MG63 (cell line): ENCODE results near the gene HARBI1. TPM values are rescaled to one million over a fixed set of nuclear protein-coding genes. Genes with fewer than 3 reads are reported as not detected.
A peak's percentile ranks its signal among the peaks of the same experiment; 100 is the strongest.

Experiments used
- DNase-seq: peaks from one replicate; pipeline ENCODE4 v3.0.0-alpha.2; 2020
- H3K27me3 ChIP-seq: fragments of 250-450 bp; sonication (Bioruptor Pico); 2 replicates; pipeline ENCODE4 v1.5.1; 2020; ENCODE audit warnings: mild to moderate bottlenecking, moderate library complexity
- H3K36me3 ChIP-seq: fragments of 250-450 bp; sonication (Bioruptor Pico); 2 replicates; pipeline ENCODE4 v1.5.1; 2020; ENCODE audit warnings: mild to moderate bottlenecking, moderate library complexity
- H3K4me3 ChIP-seq: fragments of 250-450 bp; sonication (Bioruptor Pico); 2 replicates; pipeline ENCODE4 v1.5.1; 2020; ENCODE audit warnings: mild to moderate bottlenecking, moderate library complexity
- H3K9me3 ChIP-seq: fragments of 250-450 bp; sonication (Bioruptor Pico); 2 replicates; pipeline ENCODE4 v1.5.1; 2020; ENCODE audit warnings: mild to moderate bottlenecking, moderate library complexity
- total RNA-seq: library from RNA; depleted of rRNA; stranded (reverse); fragments of >200 nt; shearing (Covaris generic); gene quantifications from 2 replicates; pipeline ENCODE4 v1.2.3, GENCODE V29; 2014; ENCODE audit warnings: low replicate concordance

Gene HARBI1
- total RNA-seq, 1 experiment from 2014 or later, result 4.0 TPM

DNA sequence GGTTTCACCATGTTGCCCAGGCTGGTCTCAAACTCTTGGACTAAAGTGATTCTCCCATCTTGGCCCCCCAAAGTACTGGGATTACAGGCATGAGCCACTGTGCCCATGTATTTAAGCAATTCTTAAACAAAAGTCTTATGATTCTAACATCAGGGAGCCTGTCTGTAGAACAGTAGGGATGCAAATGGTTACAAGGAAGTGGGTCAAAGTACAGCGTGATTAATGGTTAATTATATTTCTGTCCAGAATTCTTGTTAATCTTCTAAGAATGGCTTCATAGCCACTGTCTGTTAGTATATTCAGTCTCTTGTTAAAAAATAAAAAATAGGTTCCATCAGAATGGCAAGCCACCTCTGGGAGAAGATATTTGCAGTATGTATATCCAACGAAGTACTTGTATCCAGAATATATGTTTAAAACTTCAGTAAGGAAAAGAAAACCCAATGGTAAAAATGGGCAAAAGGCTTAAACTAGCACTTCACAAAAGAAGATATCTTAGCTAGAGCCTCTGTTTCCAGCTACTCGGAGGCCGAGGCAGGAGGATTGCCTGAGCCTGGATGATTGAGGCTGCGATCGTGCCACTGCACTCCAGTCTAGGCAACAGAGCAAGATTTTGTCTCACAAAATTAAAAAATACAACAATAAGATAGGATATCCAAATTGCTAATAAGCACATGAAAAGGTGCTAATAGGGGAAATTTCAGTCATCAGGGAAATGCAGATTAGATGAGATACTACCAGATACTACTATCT is 23.2 kb upstream of the HARBI1 start:
- Histone ChIP-seq H3K9me3 (no peaks in the 10 kb centered on the region), H3K27me3 (no peaks in the 10 kb centered on the region), H3K4me3 (no peak overlapping the region), H3K36me3 (peaks cover 10% of the 10 kb centered on the region)
- DNase-seq, result no peak

DNA sequence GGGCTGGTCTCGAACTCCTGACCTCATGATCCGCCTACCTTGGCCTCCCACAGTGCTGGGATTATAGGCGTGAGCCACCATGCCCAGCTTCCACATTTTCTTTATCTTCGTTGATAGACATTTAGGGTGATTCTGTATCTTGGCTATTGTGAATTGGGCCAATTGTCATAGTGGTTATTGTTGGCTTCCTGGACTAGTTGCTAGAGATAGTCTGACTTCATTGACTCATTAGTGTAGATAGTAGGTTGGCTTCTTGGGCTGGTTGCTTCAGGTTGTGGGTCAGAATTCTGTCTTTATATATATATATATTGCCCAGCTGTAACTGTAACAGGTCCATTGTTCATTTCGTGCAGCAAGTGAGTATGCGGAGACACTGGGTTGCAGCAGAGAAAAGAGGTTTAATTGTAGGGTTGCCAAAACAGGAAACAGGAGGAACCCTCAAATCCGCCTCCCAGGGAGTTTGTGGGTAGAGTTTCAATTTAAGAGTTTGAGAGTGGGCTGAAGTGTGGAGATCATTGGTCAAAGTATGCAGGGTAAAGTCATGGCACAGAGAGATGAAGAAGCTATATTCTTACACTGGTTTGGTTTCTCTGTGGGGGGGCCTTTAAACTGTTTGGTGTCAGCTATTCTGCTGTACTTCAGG is 22.3 kb upstream of the HARBI1 start:
- H3K4me3 ChIP-seq, result no peak overlapping the region
- H3K9me3 ChIP-seq, result no peaks in the 10 kb centered on the region
- DNase-seq, result no peak
- peaks cover 10% of the 10 kb centered on the region for H3K36me3 ChIP-seq
- H3K27me3 ChIP-seq, result no peaks in the 10 kb centered on the region

DNA sequence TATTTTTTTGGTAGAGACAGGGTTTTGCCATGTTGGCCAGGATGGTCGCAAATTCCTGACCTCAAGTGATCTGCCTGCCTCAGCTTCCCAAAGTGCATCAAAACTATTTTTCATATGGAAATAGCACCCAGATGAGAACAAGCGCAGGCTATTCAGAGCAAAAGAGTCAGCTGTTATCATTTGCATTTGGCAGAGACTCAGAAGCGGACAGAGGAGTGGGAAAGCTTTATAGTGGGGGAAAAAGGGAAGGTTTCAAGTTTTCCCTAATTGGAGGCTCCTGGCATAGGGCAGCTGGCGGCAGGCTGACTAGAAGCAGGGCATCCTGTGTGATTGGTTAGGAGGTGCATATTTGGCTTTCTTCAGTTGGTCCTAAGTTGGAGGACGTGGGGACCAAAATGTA is 20.5 kb upstream of the HARBI1 start:
- peaks cover 7% of the 10 kb centered on the region for H3K36me3 ChIP-seq
- H3K9me3 ChIP-seq, result no peaks in the 10 kb centered on the region
- DNase-seq, result no peak
- no peak overlapping the region for H3K4me3 ChIP-seq
- H3K27me3 ChIP-seq, result no peaks in the 10 kb centered on the region

DNA sequence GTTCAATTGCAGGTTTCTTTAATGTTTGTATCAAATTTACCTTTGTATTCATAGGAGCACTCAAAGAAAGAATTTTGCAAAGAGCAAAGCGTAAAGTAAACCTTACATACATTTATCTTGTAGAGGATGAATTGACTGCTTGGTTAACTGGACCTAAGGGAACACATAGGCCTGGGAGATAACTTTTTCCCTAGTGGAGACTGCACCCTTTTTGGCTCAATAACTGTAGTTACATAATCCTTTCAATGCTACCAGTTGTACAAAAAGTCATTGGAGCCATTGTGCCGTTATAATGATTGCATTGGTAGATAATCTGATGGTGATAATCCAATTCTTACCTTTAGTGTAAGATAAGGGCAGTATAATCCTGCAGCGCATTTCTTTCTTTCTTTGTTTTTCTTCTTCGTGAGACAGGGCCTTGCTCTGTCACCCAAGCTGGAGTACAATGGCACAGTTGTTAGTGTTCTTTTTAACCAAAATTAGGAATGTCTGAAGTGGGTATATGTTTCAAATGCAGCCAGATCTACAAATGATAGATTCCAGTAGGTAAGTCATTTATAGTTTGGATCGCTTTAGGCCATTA is 18.6 kb upstream of the HARBI1 start:
- H3K27me3 ChIP-seq, result no peaks in the 10 kb centered on the region
- H3K4me3 ChIP-seq, result no peak overlapping the region
- H3K9me3 ChIP-seq, result no peaks in the 10 kb centered on the region
- peaks cover 8% of the 10 kb centered on the region for H3K36me3 ChIP-seq
- DNase-seq, result no peak

DNA sequence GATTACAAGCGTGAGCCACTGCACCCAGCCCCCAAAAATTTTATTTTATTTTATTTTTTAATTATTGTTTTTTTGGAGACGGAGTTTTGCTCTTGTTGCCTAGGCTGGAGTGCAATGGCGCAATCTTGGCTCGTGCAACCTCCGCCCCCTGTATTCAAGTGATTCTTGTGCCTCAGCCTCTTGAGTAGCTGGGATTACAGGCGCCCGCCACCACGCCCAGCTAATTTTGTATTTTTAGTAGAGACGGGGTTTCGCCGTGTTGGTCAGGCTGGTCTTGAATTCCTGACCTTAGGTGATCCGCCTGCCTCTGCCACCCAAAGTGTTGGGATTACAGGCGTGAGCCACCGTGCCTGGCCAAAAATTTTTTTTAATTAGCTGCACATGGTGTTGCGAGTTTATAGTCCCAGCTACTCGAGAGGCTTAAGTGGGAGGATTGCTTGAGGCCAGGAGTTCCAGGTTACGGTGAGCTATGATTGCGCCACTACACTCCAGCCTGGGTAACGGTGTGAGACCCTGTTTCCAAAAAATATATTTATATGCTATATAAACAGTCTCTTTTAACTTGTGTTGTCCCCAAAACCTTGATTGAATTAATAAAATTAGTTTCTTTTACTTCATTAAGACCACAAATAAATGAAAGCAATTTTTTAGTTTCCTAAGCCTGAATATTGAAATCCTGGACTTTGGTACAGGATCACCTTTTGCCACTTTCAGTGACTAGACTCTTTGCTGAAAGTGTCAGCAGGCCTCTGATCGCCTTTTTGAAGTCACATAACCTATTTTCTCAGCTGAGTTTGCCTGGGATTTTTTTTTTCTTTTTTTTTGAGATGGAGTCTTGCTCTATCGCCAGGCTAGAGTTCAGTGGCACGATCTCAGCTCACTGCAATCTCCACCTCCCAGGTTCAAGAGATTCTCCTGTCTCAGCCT is 16.5 kb upstream of the HARBI1 start:
- no peak for DNase-seq
- no peak overlapping the region for H3K4me3 ChIP-seq
- peaks cover 8% of the 10 kb centered on the region for H3K36me3 ChIP-seq
- no peaks in the 10 kb centered on the region for H3K27me3 ChIP-seq
- H3K9me3 ChIP-seq, result no peaks in the 10 kb centered on the region

DNA sequence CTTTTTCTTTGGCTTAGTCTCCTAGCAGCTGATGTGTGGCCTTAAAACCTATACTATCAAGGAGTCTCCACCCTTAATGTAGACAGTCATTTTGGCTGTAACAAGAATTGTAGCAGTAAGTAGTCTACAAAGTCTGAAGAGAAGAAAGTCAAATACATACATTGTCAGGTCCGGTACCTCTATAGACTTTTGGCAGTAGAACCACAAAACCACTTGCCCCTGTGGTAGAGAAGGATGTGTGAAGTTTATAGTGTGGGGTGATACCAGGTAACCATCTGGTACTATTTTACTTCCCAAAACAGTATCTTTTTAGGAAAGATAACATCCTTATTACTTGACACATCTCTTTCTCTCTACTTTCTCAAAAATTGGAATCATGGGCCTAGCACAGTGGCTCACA is 15.5 kb upstream of the HARBI1 start:
- DNase-seq, result no peak
- no peaks in the 10 kb centered on the region for H3K9me3 ChIP-seq
- peaks cover 8% of the 10 kb centered on the region for H3K36me3 ChIP-seq
- H3K4me3 ChIP-seq, result no peak overlapping the region
- no peaks in the 10 kb centered on the region for H3K27me3 ChIP-seq

DNA sequence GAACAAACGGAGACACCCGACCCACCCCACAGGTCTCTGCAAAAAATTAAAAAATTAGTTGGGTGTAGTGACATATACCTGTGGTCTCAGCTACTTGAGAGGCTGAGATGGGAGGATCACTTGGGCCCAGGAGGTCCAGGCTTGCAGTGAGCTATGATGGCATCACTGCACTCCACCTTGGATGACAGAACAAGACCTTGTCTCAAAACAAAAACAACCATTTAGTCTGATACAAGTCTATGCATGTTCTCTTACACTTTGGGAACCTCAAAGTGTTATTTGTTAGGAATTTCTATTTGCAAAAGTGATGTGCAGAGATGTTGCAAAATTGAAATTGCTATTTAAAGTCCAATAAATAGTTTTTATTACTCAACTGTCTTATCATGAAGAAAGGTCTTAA is 14.6 kb upstream of the HARBI1 start:
- Histone ChIP-seq H3K4me3 (no peak overlapping the region), H3K27me3 (no peaks in the 10 kb centered on the region), H3K36me3 (peaks cover 8% of the 10 kb centered on the region), H3K9me3 (no peaks in the 10 kb centered on the region)
- no peak for DNase-seq

DNA sequence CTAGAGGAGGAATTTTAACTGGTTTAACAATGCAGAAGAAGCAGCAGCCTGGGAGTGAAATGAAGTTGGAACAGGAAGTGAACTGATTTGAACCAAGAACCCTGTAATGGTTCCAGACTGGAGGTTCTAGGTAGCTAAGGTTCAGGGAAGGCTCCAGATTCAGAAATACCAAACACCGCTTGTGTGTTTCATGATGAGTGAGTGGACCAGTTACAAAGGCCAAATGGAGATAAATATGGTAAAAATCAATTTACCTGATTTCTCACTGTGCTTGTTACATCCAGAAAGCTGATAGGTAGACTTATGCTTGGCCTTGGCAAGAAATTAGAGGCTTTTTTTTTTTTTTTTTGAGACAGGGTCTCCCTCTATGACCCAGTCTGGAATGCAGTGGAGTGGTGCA is 13.2 kb upstream of the HARBI1 start:
- Histone ChIP-seq H3K27me3 (no peaks in the 10 kb centered on the region), H3K9me3 (no peaks in the 10 kb centered on the region), H3K4me3 (no peak overlapping the region), H3K36me3 (peaks cover 8% of the 10 kb centered on the region)
- no peak for DNase-seq

DNA sequence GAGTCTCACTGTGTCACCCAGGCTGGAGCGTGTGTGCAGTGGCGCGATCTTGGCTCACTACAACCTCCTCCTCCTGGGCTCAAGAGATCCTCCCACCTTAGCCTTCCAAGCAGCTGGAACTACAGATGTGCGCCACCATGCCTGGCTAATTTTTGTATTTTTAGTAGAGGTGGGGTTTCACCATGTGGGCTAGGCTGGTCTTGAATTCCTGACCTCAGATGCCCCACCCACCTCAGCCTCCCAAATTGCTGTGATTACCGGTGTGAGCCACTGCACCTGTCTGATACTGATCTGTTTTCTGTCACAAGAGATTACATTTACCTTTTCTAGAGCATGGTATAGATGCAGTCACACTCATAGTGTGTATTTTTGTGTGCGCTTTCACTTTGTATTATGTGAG is 11.9 kb upstream of the HARBI1 start:
- H3K36me3 ChIP-seq, result peaks cover 14% of the 10 kb centered on the region
- no peak overlapping the region for H3K4me3 ChIP-seq
- DNase-seq, result no peak
- H3K9me3 ChIP-seq, result no peaks in the 10 kb centered on the region
- no peaks in the 10 kb centered on the region for H3K27me3 ChIP-seq

DNA sequence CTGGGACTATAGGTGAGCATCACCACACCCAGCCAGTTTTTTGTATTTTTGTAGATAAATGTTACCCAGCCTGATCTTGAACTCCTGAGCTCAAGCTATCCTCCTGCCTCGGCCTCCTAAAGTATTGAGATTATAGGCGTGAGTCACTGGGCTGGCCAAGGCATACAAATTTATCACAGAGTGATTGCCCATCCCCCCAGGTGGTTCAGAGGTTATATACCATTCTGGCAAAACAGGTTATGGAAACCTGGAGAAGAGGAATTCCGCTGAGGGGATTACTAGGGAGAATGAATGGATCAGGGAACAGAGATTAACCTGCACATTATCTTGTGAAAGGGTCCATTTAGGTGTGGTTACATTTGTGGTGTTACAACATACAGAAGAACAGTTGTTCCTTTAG is 8.4 kb upstream of the HARBI1 start:
- Histone ChIP-seq H3K9me3 (no peaks in the 10 kb centered on the region), H3K4me3 (no peak overlapping the region), H3K27me3 (no peaks in the 10 kb centered on the region), H3K36me3 (peaks cover 21% of the 10 kb centered on the region)
- DNase-seq, result no peak

DNA sequence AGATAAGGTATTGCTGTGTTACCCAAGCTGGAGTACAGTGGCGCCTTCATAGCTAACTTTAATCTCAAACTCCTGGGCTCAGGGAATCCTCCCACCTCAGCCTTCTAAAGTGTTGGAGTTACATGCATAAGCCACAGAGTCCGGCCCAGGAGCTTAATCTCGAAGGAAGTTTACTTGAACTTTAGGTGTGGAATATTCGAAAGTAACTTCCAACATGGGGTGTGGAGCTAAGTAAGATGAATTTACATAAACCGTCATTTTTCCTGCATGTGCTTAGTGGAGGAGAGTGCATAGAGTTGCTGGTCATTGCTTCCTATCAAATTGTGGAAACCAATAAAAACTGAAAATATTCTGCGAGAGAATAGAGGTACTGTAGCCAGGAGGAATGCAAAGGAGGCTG is 1.8 kb upstream of the HARBI1 start:
- DNase-seq, result no peak
- H3K9me3 ChIP-seq, result no peaks in the 10 kb centered on the region; the same call in 1 of the 2 replicates
- peak overlapping the region; percentile 100 for H3K4me3 ChIP-seq
- H3K27me3 ChIP-seq, result no peaks in the 10 kb centered on the region
- H3K36me3 ChIP-seq, result peaks cover 18% of the 10 kb centered on the region

DNA sequence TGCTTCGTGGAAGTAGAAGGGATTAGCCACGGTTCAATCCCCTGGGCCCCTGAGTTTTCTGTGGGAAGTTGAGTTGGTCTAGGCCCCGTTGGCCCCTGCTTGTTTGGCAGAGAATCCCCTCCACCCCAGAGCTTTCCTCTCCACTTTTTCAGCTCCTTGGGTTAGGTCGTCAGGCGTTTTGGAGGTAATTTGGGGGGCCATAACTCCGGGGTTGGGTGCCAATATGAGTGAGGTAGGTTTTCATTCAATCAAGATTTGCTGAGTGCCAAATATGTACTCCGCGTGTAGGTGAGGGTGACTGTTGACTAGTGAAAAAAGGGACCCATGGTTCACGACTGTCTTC is 916 bp upstream of the HARBI1 start:
- Histone ChIP-seq H3K9me3 (no peaks in the 10 kb centered on the region; the same call in 1 of the 2 replicates), H3K27me3 (no peaks in the 10 kb centered on the region), H3K36me3 (peaks cover 15% of the 10 kb centered on the region), H3K4me3 (peak overlapping the region; percentile 100)
- no peak for DNase-seq

DNA sequence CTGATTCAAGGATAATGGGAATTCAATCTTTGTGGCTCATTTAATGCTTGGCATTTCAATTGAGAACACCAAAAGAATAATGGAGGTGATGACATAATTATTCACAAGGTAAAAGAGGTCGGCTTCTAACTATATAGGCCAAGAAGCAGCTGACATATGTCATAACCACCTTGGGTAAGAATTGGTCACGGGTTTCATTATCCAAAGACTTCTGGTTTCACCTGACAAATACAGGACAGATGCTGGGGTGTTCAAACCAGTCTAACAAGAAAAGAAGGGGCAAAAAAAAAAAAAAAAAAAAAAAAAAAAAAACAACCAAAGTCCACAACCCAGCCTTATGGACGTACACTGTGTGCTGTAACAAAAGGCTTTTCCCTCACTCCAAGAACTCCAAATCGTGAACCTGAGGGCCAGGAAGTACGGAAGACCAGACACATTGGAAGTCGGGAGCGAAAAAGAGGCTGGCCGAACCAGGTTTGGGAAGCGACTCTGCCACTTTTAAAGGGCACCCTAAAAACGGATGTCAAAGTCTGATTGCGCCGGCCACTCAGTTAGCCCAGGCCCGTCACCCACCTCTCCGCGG is 385 bp downstream of the HARBI1 start:
- H3K4me3 ChIP-seq, result peak overlapping the region; percentile 100
- H3K27me3 ChIP-seq, result no peaks in the 10 kb centered on the region
- H3K36me3 ChIP-seq, result peaks cover 11% of the 10 kb centered on the region
- no peak for DNase-seq
- H3K9me3 ChIP-seq, result no peaks in the 10 kb centered on the region; the same call in 1 of the 2 replicates

DNA sequence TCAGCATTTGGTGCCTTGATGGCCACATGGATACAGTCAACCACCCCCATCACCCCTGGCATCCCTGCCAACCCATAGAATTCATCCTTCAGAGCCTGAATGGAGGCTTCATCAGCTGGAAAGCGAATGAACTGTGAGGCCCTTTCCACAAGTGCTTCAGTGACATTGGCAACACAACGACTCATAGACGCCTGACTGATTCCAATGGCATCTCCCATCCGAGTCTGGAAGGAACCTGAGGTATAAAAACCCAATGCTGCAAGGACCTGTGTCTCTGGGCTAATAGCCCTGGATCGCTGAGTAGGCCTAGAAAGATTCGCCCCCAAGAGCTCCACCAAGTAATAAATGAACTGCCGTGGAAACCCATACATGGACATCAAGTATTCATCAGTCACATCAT is 1.3 kb downstream of the HARBI1 start:
- no peak for DNase-seq

DNA sequence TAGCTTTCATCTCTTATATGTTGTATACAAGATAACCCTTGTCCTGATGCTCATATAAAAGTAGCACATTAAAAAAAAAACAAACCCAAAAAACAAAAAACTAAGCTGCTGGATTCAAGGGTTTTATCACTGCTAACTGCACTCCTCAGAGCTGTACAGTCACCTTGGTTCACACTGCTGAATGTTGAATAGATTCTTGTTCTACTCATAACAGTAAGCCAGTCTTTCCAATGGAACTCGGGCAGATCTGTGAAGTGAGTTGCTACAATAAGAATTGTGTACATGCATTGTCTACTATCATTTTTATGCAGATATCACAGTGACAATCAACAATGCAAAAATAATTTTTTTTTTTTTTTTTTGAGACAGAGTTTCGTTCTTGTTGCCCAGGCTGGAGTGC is 4.7 kb downstream of the HARBI1 start:
- Histone ChIP-seq H3K4me3 (no peak overlapping the region), H3K36me3 (no peaks in the 10 kb centered on the region), H3K27me3 (no peaks in the 10 kb centered on the region), H3K9me3 (no peaks in the 10 kb centered on the region)
- DNase-seq, result no peak

More for the DNA sequence above, 1.3 kb downstream of the HARBI1 start:
- H3K27me3 ChIP-seq, result no peaks in the 10 kb centered on the region
- H3K9me3 ChIP-seq, result no peaks in the 10 kb centered on the region; the same call in 1 of the 2 replicates
- no peak overlapping the region for H3K4me3 ChIP-seq
- peaks cover 10% of the 10 kb centered on the region; the same call in 1 of the 2 replicates for H3K36me3 ChIP-seq

DNA sequence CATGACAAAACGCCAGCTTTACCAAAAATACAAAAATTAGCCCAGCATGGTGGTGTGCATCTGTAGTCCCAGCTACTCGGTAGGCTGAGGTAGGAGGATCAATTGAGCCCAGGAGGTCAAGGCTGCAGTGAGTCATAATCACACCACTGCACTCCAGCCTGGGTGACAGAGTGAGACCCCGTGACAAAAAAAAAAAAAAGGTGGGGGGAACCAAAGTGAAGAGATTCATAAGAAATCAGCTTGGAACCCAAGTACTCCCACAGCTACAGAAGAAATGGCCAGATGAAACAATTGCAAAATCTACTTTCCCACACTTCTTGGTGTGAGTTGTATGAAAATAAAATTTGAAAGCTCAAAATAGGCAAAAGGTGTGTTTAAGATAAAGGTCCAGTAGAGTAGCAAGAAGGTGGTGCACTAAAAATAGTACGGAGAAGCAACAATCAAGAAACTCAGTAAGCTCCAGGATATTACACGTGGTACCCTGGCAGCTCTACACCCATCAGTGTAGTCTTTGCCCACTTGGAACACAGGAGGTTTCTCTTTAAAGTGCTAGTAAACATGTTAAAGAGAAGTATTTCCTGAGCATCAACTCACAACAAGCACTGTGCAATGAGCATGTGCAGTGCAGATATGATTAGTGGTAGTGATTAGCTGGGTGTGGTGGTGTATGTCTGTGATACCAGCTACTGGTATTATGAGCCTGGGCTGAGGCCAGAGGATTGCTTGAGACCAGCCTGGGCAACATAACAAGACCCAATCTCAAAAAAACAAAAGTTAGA is 5.3 kb downstream of the HARBI1 start:
- no peaks in the 10 kb centered on the region for H3K27me3 ChIP-seq
- DNase-seq, result no peak
- no peak overlapping the region for H3K4me3 ChIP-seq
- no peaks in the 10 kb centered on the region for H3K9me3 ChIP-seq
- no peaks in the 10 kb centered on the region for H3K36me3 ChIP-seq
